OCI-LY7 (cell line): ENCODE data around the gene PLAAT3. TPM values are rescaled to one million over a fixed set of nuclear protein-coding genes. Genes with fewer than 3 reads are reported as not detected.
"Not testable (repeated sequence)": the region's sequence is repeated elsewhere in the genome, so short reads cannot be mapped to it uniquely, and the experiment has no call there.

Experiments used
- BruUV-seq: library from RNA; stranded (reverse); fragments of 400-500 nt; replicated peaks from 2 replicates; lab custom pipeline; 2021; lab: Mats Ljungman, UMichigan
- CTCF ChIA-PET: fragments of 300-600 bp; sonication (Branson Sonifier 250); formaldehyde crosslinking; loops from one replicate; lab custom pipeline; 2022; ENCODE audit warnings: antibody characterized with exemption; ENCODE audit not compliant: unreplicated experiment; lab: Charles Lee
- POLR2A ChIA-PET: fragments of 300-600 bp; sonication (Branson Sonifier 250); formaldehyde crosslinking; loops from one replicate; lab custom pipeline; 2022; ENCODE audit warnings: antibody characterized with exemption; lab: Charles Lee
- DNase-seq: peaks from one replicate; pipeline ENCODE4 v3.0.0-alpha.2; 2015; ENCODE audit warnings: low spot score
- H2AFZ ChIP-seq: fragments of 200-600 bp; sonication (generic), shearing (Covaris generic); 2 replicates; pipeline ENCODE4 v1.6.1; 2014; ENCODE audit warnings: mild to moderate bottlenecking, antibody characterized with exemption, low read length, moderate library complexity
- H3K27ac ChIP-seq: fragments of 200-600 bp; sonication (generic); 2 replicates; pipeline ENCODE4 v1.5.1; 2014; ENCODE audit warnings: mixed run types, low read depth, mild to moderate bottlenecking, moderate library complexity, low read length, inconsistent platforms; ENCODE audit not compliant: poor library complexity, severe bottlenecking
- H3K36me3 ChIP-seq: fragments of 200-600 bp; sonication (generic); 2 replicates; pipeline ENCODE4 v1.6.1; 2014; ENCODE audit warnings: mild to moderate bottlenecking, antibody characterized with exemption, low read length, moderate library complexity, mixed read lengths; ENCODE audit not compliant: insufficient read depth
- H3K4me1 ChIP-seq: fragments of 200-600 bp; sonication (generic); 2 replicates; pipeline ENCODE4 v1.5.1; 2014; ENCODE audit warnings: mild to moderate bottlenecking, low read length; ENCODE audit not compliant: insufficient read depth, poor library complexity, severe bottlenecking
- H3K4me2 ChIP-seq: fragments of 200-600 bp; sonication (generic); 2 replicates; pipeline ENCODE4 v1.6.1; 2014; ENCODE audit warnings: mild to moderate bottlenecking, low read length
- H3K4me3 ChIP-seq: fragments of 200-600 bp; sonication (generic); 2 replicates; pipeline ENCODE4 v1.5.1; 2014; ENCODE audit warnings: mild to moderate bottlenecking, low read depth, low read length; ENCODE audit not compliant: poor library complexity, severe bottlenecking
- H3K79me2 ChIP-seq: fragments of 200-600 bp; sonication (generic); 2 replicates; pipeline ENCODE4 v1.6.1; 2016; ENCODE audit warnings: low read depth, mild to moderate bottlenecking, low read length, moderate library complexity, mixed read lengths; ENCODE audit not compliant: insufficient read depth
- H3K9me2 ChIP-seq: fragments of 200-600 bp; sonication (generic); 2 replicates; pipeline ENCODE4 v1.6.1; 2016; ENCODE audit warnings: mild to moderate bottlenecking, low read length, mixed read lengths; ENCODE audit not compliant: insufficient read depth
- H3K9me3 ChIP-seq: fragments of 200-600 bp; sonication (generic); 2 replicates; pipeline ENCODE4 v1.6.1; 2014; ENCODE audit warnings: mild to moderate bottlenecking, mixed run types, low read length, mixed read lengths
- H4K20me1 ChIP-seq: fragments of 200-600 bp; sonication (generic); 2 replicates; pipeline ENCODE4 v1.6.1; 2014; ENCODE audit warnings: mild to moderate bottlenecking, antibody characterized with exemption, low read length, moderate library complexity, mixed read lengths; ENCODE audit not compliant: insufficient read depth
- CTCF ChIP-seq: fragments of 200-600 bp; sonication (generic); conservative IDR thresholded peaks from 2 replicates; pipeline ENCODE4 v1.5.1; 2014; ENCODE audit warnings: mild to moderate bottlenecking, antibody characterized with exemption, low read length, moderate library complexity, mixed read lengths
- EZH2phosphoT487 ChIP-seq: fragments of 200-600 bp; sonication (generic); IDR thresholded peaks from 2 replicates; pipeline ENCODE4 v1.6.1; 2018; ENCODE audit warnings: low read depth, borderline replicate concordance, mild to moderate bottlenecking, mixed run types, antibody characterized with exemption, low read length, moderate library complexity, mixed read lengths
- intact Hi-C: fragments of 100-400 bp; cut with micrococcal nuclease; formaldehyde crosslinking; loops from one replicate; pipeline ENCODE4 v1.10.0; 2022; ENCODE audit not compliant: unreplicated experiment
- total RNA-seq, 2 experiments: library from RNA; depleted of rRNA in 1 of 2; stranded (reverse); fragments of >200 nt in 1 of 2; shearing (Covaris generic) in 1 of 2; gene quantifications; 2 replicates each; pipeline ENCODE4 v1.2.3, GENCODE V29; 2014 to 2022

Gene PLAAT3
- total RNA-seq, 2 experiments from 2014 or later: 0.70 TPM; not detected in 1

DNA sequence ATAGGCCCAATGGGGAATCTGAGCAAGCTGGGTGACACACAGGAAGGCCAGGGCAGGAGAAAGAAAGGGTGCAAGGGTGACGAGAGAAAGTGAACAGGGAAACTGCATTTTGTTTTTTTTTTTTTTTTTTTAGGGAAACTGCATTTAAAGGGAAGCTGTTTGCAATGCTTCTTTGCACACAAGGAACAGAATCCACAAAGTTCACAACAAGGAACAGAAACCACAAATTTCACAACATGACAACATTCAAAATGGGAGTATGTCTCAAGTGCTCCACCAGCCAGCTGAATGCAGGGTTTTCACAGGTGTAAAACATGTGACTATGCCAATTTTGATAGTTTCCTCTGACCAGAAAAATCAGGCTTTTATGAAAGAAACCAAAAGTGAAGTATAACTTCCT is 6.8 kb upstream of the PLAAT3 start:
- Histone ChIP-seq H3K9me2 (no peaks in the 10 kb centered on the region), H4K20me1 (no peaks in the 10 kb centered on the region), H3K27ac (no peak overlapping the region), H3K4me3 (no peak overlapping the region), H3K36me3 (no peaks in the 10 kb centered on the region), H3K4me2 (no peak overlapping the region), H3K9me3 (no peaks in the 10 kb centered on the region), H3K4me1 (peaks cover 7% of the 10 kb centered on the region), H2AFZ (no peak overlapping the region), H3K79me2 (no peaks in the 10 kb centered on the region)
- POLR2A ChIA-PET: no interaction called here
- TF ChIP-seq CTCF (no peak), EZH2phosphoT487 (no peak)
- CTCF ChIA-PET: no interaction called here
- DNase-seq: peak; percentile 23
- intact Hi-C loops: no loop called here
- no TSS peak for BruUV-seq

- Histone ChIP-seq H3K79me2 (no peaks in the 10 kb centered on the region), H4K20me1 (no peaks in the 10 kb centered on the region), H3K9me2 (no peaks in the 10 kb centered on the region), H3K36me3 (no peaks in the 10 kb centered on the region), H3K4me1 (peaks cover 7% of the 10 kb centered on the region), H3K9me3 (no peaks in the 10 kb centered on the region), H2AFZ (no peak overlapping the region), H3K4me2 (no peak overlapping the region), H3K4me3 (no peak overlapping the region), H3K27ac (no peak overlapping the region)
- CTCF ChIA-PET: no interaction called here
- intact Hi-C loops: no loop called here
- no peak for TF ChIP-seq EZH2phosphoT487
- no peak for TF ChIP-seq CTCF
- no TSS peak for BruUV-seq
- POLR2A ChIA-PET: interaction anchor here (0.7 kb wide), 2 partner anchors 12 to 67 kb away, joined by 3 to 6 read pairs; no protein-coding TSS in a partner anchor
- DNase-seq: no peak
Measured at GRCh38 chr11:63619967-63620366, 5.7 kb upstream of the PLAAT3 start.

DNA sequence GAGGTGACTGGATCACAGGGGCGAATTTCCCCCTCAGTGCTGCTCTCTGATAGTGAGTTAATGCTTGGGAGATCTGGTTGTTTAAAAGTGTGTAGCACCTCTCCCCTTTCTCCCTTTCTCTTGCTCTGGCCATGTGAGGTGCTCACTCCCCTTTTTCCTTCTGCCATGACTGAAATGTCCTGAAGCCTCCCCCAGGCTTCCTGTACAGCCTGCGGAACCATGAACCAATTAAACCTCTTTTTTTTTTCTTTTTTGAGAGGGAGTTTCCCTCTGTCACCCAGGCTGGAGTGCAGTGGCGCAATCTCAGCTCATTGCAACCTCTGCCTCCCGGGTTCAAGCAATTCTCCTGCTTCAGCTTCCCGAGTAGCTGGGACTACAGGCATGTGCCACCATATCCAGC is 3.5 kb upstream of the PLAAT3 start:
- H3K27ac ChIP-seq, H3K79me2 ChIP-seq, H2AFZ ChIP-seq, BruUV-seq, CTCF ChIA-PET, H4K20me1 ChIP-seq, intact Hi-C loops, H3K9me3 ChIP-seq, H3K9me2 ChIP-seq, H3K36me3 ChIP-seq, H3K4me2 ChIP-seq, H3K4me3 ChIP-seq, DNase-seq: not testable (repeated sequence)
- H3K4me1 ChIP-seq: peaks cover 11% of the 10 kb centered on the region
- POLR2A ChIA-PET: interaction anchor here (0.7 to 1.2 kb wide), 2 partner anchors 9 to 498 kb away, joined by 3 to 4 read pairs; no protein-coding TSS in a partner anchor
